Liver (tissue), 3 donors: Measurements from ENCODE around the gene DDA1.

Experiments used
- ATF3 ChIP-seq: IDR thresholded peaks from 2 replicates; pipeline ENCODE4 v1.6.1; 2016; ENCODE audit warnings: antibody characterized with exemption
- CTCF ChIP-seq: fragments of 150-350 bp; IDR thresholded peaks from 2 replicates; pipeline ENCODE4 v1.5.1; 2017; ENCODE audit warnings: improper control_type of control experiment, low read depth, low read length; ENCODE audit not compliant: missing input control
- EGR1 ChIP-seq, 2 donors: IDR thresholded peaks; 2 replicates each; pipeline ENCODE4 v1.6.1; 2016 to 2018; ENCODE audit warnings: antibody characterized with exemption in 2 of 2, low read depth in 2 of 2
- GABPA ChIP-seq, 2 donors: IDR thresholded peaks in 1 of 2; conservative IDR thresholded peaks in 1 of 2; 2 replicates each; pipeline ENCODE4 v1.6.1; 2016; ENCODE audit warnings: antibody characterized with exemption in 2 of 2, mild to moderate bottlenecking in 1 of 2, moderate library complexity in 1 of 2
- JUND ChIP-seq, 2 donors: IDR thresholded peaks; 2 replicates each; pipeline ENCODE4 v1.6.1; 2016; ENCODE audit warnings: antibody characterized with exemption in 2 of 2
- MAX ChIP-seq: IDR thresholded peaks from 2 replicates; pipeline ENCODE4 v1.6.1; 2016; ENCODE audit warnings: antibody characterized with exemption
- NR2F2 ChIP-seq: IDR thresholded peaks from 2 replicates; pipeline ENCODE4 v1.6.1; 2016; ENCODE audit warnings: antibody characterized with exemption
- RAD21 ChIP-seq, 2 donors: IDR thresholded peaks; 2 replicates each; pipeline ENCODE4 v1.6.1; 2016; ENCODE audit warnings: antibody characterized with exemption in 2 of 2, mild to moderate bottlenecking in 2 of 2
- REST ChIP-seq: IDR thresholded peaks from 2 replicates; pipeline ENCODE4 v1.6.1; 2016; ENCODE audit warnings: antibody characterized with exemption, mild to moderate bottlenecking
- SP1 ChIP-seq: IDR thresholded peaks from 2 replicates; pipeline ENCODE4 v1.6.1; 2018; ENCODE audit warnings: antibody characterized with exemption, mild to moderate bottlenecking
- TAF1 ChIP-seq: conservative IDR thresholded peaks from 2 replicates; pipeline ENCODE4 v1.6.1; 2016; ENCODE audit warnings: antibody characterized with exemption, mild to moderate bottlenecking
- YY1 ChIP-seq: IDR thresholded peaks from 2 replicates; pipeline ENCODE4 v1.6.1; 2016; ENCODE audit warnings: antibody characterized with exemption, mild to moderate bottlenecking
- ZBTB33 ChIP-seq: IDR thresholded peaks from 2 replicates; pipeline ENCODE4 v1.6.1; 2016; ENCODE audit warnings: antibody characterized with exemption
- donor health status: healthy.
- donor health status: healthy.

- TF ChIP-seq CTCF, result no peak
- no peak for TF ChIP-seq TAF1
- TF ChIP-seq MAX, result no peak
- no peak for TF ChIP-seq REST
- TF ChIP-seq ZBTB33, result no peak
- no peak for TF ChIP-seq JUND (IDR thresholded peaks at IDR 0.05)
- TF ChIP-seq ATF3, result no peak
- no peak for TF ChIP-seq EGR1 (IDR thresholded peaks at IDR 0.05; ENCODE audit: low read depth in 2 of 2)
- no peak for TF ChIP-seq GABPA (IDR thresholded peaks at IDR 0.05 in 1 of 2, conservative IDR thresholded peaks at IDR 0.05 in 1 of 2)
- no peak for TF ChIP-seq SP1
- TF ChIP-seq YY1, result no peak
- TF ChIP-seq RAD21 (IDR thresholded peaks at IDR 0.05), result no peak
- TF ChIP-seq NR2F2, result no peak
Observed at GRCh38 chr19:17321655-17322489, 12.5 kb downstream of the DDA1 start.
